Upper lobe of left lung (tissue), 6 donors: ENCODE data around the gene GCAT. TPM values are rescaled to one million over a fixed set of nuclear protein-coding genes. Genes with fewer than 3 reads are reported as not detected.

Experiments used
- ATAC-seq, 2 donors: fragments of 200-7000 bp; cut with Tn5 transposase; one replicate each; pipeline ENCODE4 v1.9.1; 2022; ENCODE audit warnings: mild to moderate bottlenecking in 2 of 2, moderate library complexity in 2 of 2; ENCODE audit not compliant: low FRiP score in 2 of 2
- DNase-seq, 2 donors: peaks; one replicate each; pipeline ENCODE4 v3.0.0-alpha.2; 2019 to 2020
- H3K27ac ChIP-seq, 4 donors: fragments of 200-600 bp; sonication (generic); one replicate each; pipeline ENCODE4 v1.5.1; 2016 to 2019
- H3K27me3 ChIP-seq, 4 donors: fragments of 200-600 bp; sonication (generic); one replicate each; pipeline ENCODE4 v1.5.1; 2017 to 2019
- H3K36me3 ChIP-seq, 4 donors: fragments of 200-600 bp; sonication (generic); one replicate each; pipeline ENCODE4 v1.5.1; 2016 to 2019
- H3K4me1 ChIP-seq, 4 donors: fragments of 200-600 bp; sonication (generic); one replicate each; pipeline ENCODE4 v1.5.1; 2018 to 2019
- H3K4me3 ChIP-seq, 4 donors: fragments of 200-600 bp; sonication (generic); one replicate each; pipeline ENCODE4 v1.5.1; 2017 to 2019; ENCODE audit warnings: mild to moderate bottlenecking in 2 of 4, moderate library complexity in 1 of 4
- H3K9me3 ChIP-seq, 4 donors: fragments of 200-600 bp; sonication (generic); one replicate each; pipeline ENCODE4 v1.5.1; 2018 to 2019
- CTCF ChIP-seq, 6 experiments: fragments of 450-650 bp in 4 of 6; fragments of 200-600 bp in 2 of 6; sonication (generic) in 2 of 6; IDR thresholded peaks; one replicate each; pipeline ENCODE4 v1.5.1; 2016 to 2019; ENCODE audit warnings: antibody characterized with exemption in 6 of 6
- EP300 ChIP-seq, 4 donors: sonication (generic); formaldehyde crosslinking; IDR thresholded peaks; one replicate each; pipeline ENCODE4 v1.5.1; 2017; ENCODE audit warnings: antibody characterized with exemption in 4 of 4, control low read depth in 2 of 4
- POLR2A ChIP-seq, 4 donors: fragments of 450-650 bp; IDR thresholded peaks; one replicate each; pipeline ENCODE4 v1.5.1; 2016 to 2017; ENCODE audit warnings: antibody characterized with exemption in 4 of 4, mild to moderate bottlenecking in 2 of 4
- POLR2AphosphoS5 ChIP-seq, 2 donors: sonication (generic); formaldehyde crosslinking; IDR thresholded peaks; one replicate each; pipeline ENCODE4 v1.5.1; 2017; ENCODE audit warnings: antibody characterized with exemption in 2 of 2
- WGBS, 2 donors: methylation state at CpG; one replicate each; pipeline ENCODE4 v1.1.5; 2017 to 2018; 5-methylcytosine and 5-hydroxymethylcytosine counted together
- total RNA-seq, 6 donors: library from RNA; depleted of rRNA in 4 of 6; stranded (reverse); fragments of >200 nt in 4 of 6; gene quantifications; one replicate each; pipeline versions ENCODE4 v1.1.0 to v1.2.1, GENCODE V29; 2016 to 2021
- donor health status: DM: no; HTN: no; CAD: no; lungs with moderate emphysema.
- donor health status: DM: no; HTN: yes; CAD: no; lungs with severe emphysema.

GCAT gene
- total RNA-seq, 6 donors from 2014 or later = 2.7 to 16.7 (median 7.5) TPM

- Histone ChIP-seq H3K4me3 (peak overlapping the region; percentile 47 to 66 (median 54)), H3K9me3 (no peaks in the 10 kb centered on the region), H3K36me3 (no peaks in the 10 kb centered on the region), H3K27me3 (no peaks in the 10 kb centered on the region), H3K27ac (peak overlapping the region; percentile 88 to 95 (median 90)), H3K4me1 (peaks cover 37 to 67% (median 49%) of the 10 kb centered on the region in 4 donors)
- ATAC-seq (no peak), DNase-seq (no peak)
- no peak for TF ChIP-seq EP300 (IDR thresholded peaks at IDR 0.05)
- no peak for TF ChIP-seq POLR2AphosphoS5 (IDR thresholded peaks at IDR 0.05)
- no peak for TF ChIP-seq CTCF (IDR thresholded peaks at IDR 0.05)
- WGBS, 2 donors = 33 to 38% methylated on average over 10 of the region's 10 CpGs
Measured at GRCh38 chr22:37805810-37806277, 1.9 kb upstream of the GCAT start.

GRCh38 chr22:37806409-37807333 lies 1.1 kb upstream of the GCAT start:
- Histone ChIP-seq H3K27me3 (no peaks in the 10 kb centered on the region), H3K9me3 (no peaks in the 10 kb centered on the region)
- peak in 1 of 2 donors; percentile 60 for DNase-seq

GRCh38 chr22:37808294-37808657 lies 542 bp downstream of the GCAT start:
- no peaks in the 10 kb centered on the region for H3K27me3 ChIP-seq
- H3K4me1 ChIP-seq = peaks cover 30 to 54% (median 36%) of the 10 kb centered on the region in 4 donors
- 11 to 13% methylated on average over 8 of the region's 8 CpGs for WGBS, 2 donors
- H3K27ac ChIP-seq = peak overlapping the region in 3 of 4 donors; percentile 60 to 73 (median 65)
- H3K4me3 ChIP-seq = peak overlapping the region; percentile 51 to 66 (median 57)
- no peaks in the 10 kb centered on the region for H3K36me3 ChIP-seq
- TF ChIP-seq POLR2AphosphoS5 (IDR thresholded peaks at IDR 0.05) = no peak
- no peak for TF ChIP-seq POLR2A (IDR thresholded peaks at IDR 0.05)
- DNase-seq (no peak), ATAC-seq (no peak)
- H3K9me3 ChIP-seq = no peaks in the 10 kb centered on the region

More at GRCh38 chr22:37806409-37807333, 1.1 kb upstream of the GCAT start:
- WGBS, 2 donors = 2 to 4% methylated on average over 19 of the region's 19 CpGs
- Histone ChIP-seq H3K27ac (peak overlapping the region; percentile 39 to 95 (median 90)), H3K4me3 (peak overlapping the region; percentile 26 to 66 (median 54)), H3K36me3 (no peaks in the 10 kb centered on the region), H3K4me1 (peaks cover 37 to 67% (median 49%) of the 10 kb centered on the region in 4 donors)
- TF ChIP-seq EP300 (IDR thresholded peaks at IDR 0.05) (no peak), CTCF (IDR thresholded peaks at IDR 0.05) (no peak), POLR2AphosphoS5 (IDR thresholded peaks at IDR 0.05) (no peak), POLR2A (IDR thresholded peaks at IDR 0.05) (no peak)
- ATAC-seq = no peak

- H3K9me3 ChIP-seq = no peaks in the 10 kb centered on the region
- H3K36me3 ChIP-seq = no peaks in the 10 kb centered on the region
- no peak for ATAC-seq
- no peak overlapping the region for H3K4me3 ChIP-seq
- peaks cover 22 to 38% (median 29%) of the 10 kb centered on the region in 4 donors for H3K4me1 ChIP-seq
- no peaks in the 10 kb centered on the region for H3K27me3 ChIP-seq
- 94 to 96% methylated on average over 5 of the region's 5 CpGs for WGBS, 2 donors
- H3K27ac ChIP-seq = no peak overlapping the region
- TF ChIP-seq CTCF (IDR thresholded peaks at IDR 0.05) (no peak), POLR2AphosphoS5 (IDR thresholded peaks at IDR 0.05) (no peak), EP300 (IDR thresholded peaks at IDR 0.05) (no peak), POLR2A (IDR thresholded peaks at IDR 0.05) (no peak)
- DNase-seq = no peak
Measured at GRCh38 chr22:37809672-37810333, 2.1 kb downstream of the GCAT start.

GRCh38 chr22:37811867-37812266 lies 4.1 kb downstream of the GCAT start:
- DNase-seq (no peak), ATAC-seq (no peak)
- Histone ChIP-seq H3K27me3 (no peaks in the 10 kb centered on the region), H3K4me1 (peaks cover 9 to 19% (median 15%) of the 10 kb centered on the region in 4 donors), H3K36me3 (no peaks in the 10 kb centered on the region), H3K27ac (no peak overlapping the region), H3K4me3 (no peak overlapping the region), H3K9me3 (no peaks in the 10 kb centered on the region)
- no peak for TF ChIP-seq POLR2AphosphoS5 (IDR thresholded peaks at IDR 0.05)
- TF ChIP-seq EP300 (IDR thresholded peaks at IDR 0.05) = no peak
- TF ChIP-seq POLR2A (IDR thresholded peaks at IDR 0.05) = no peak
- TF ChIP-seq CTCF (IDR thresholded peaks at IDR 0.05) = no peak
- WGBS, 2 donors = 97 to 98% methylated on average over 2 of the region's 2 CpGs
